ENCODE data around the gene AUTS2.

Gene AUTS2

GRCh38 chr7:70066844-70067243 is 468.6 kb downstream of the AUTS2 start:
- no peak overlapping the region for H3K27ac ChIP-seq (ENCODE audit: low read depth, low read length)

DNA sequence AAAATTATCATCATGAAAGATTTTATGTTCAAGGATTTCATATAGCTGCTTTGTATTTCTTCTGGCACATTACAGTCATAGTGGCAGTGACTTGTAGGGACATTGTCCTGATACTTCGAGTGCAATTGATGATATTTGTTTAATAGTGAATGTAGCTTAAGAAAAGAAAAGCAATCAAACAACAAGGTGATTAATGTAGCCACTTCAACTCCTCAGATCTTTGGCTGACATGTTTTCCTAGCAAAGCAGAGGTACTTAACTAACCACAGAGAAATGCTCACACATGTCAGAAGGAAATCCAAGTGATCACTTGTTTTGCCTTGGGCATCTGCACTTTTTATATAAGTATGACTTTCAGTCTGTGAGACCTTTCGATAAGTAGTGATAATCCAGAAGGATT is 470.3 kb downstream of the AUTS2 start:
- Histone ChIP-seq H3K27me3 (ENCODE audit: low read length) (no peaks in the 10 kb centered on the region), H3K9me2 (replicated peaks; ENCODE audit: insufficient read depth, low read length) (no peaks in the 10 kb centered on the region), H2AFZ (ENCODE audit: low read depth, low read length, severe bottlenecking) (no peak overlapping the region), H3K27ac (ENCODE audit: low read depth, low read length) (no peak overlapping the region), H3F3A (ENCODE audit: insufficient read depth) (no peaks in the 10 kb centered on the region), H3K4me2 (ENCODE audit: low read depth, low read length, poor library complexity, severe bottlenecking) (no peak overlapping the region), H3K79me2 (ENCODE audit: insufficient read depth, low read length) (no peaks in the 10 kb centered on the region), H3K36me3 (ENCODE audit: low read length) (no peaks in the 10 kb centered on the region), H3K4me3 (ENCODE audit: insufficient read depth, low read length, poor library complexity, severe bottlenecking) (no peak overlapping the region), H3K9me3 (ENCODE audit: insufficient read depth, low read length) (no peaks in the 10 kb centered on the region), H4K20me1 (ENCODE audit: low read depth, low read length) (0 out of 2 replicates have a peak, but pooled peaks cover 3% of the 10 kb centered on the region), H3K9ac (ENCODE audit: low read length) (no peak overlapping the region)
- no peak for TF ChIP-seq EZH2phosphoT487 (conservative IDR thresholded peaks at IDR 0.05; ENCODE audit: low read length)
- TF ChIP-seq CTCF (IDR thresholded peaks at IDR 0.05; ENCODE audit: insufficient read depth, low read length, poor library complexity, severe bottlenecking), result no peak

More at GRCh38 chr7:70066844-70067243, 468.6 kb downstream of the AUTS2 start:
- 0 out of 2 replicates have a peak, but pooled peaks cover 3% of the 10 kb centered on the region for H4K20me1 ChIP-seq (ENCODE audit: low read depth, low read length)
- no peak overlapping the region for H3K4me3 ChIP-seq (ENCODE audit: insufficient read depth, low read length, poor library complexity, severe bottlenecking)
- H3K79me2 ChIP-seq (ENCODE audit: insufficient read depth, low read length), result no peaks in the 10 kb centered on the region
- no peaks in the 10 kb centered on the region for H3K9me3 ChIP-seq (ENCODE audit: insufficient read depth, low read length)
- no peaks in the 10 kb centered on the region for H3K9me2 ChIP-seq (replicated peaks; ENCODE audit: insufficient read depth, low read length)
- no peaks in the 10 kb centered on the region for H3F3A ChIP-seq (ENCODE audit: insufficient read depth)
- TF ChIP-seq CTCF (IDR thresholded peaks at IDR 0.05; ENCODE audit: insufficient read depth, low read length, poor library complexity, severe bottlenecking), result no peak
- TF ChIP-seq EZH2phosphoT487 (conservative IDR thresholded peaks at IDR 0.05; ENCODE audit: low read length), result no peak
- H3K9ac ChIP-seq (ENCODE audit: low read length), result no peak overlapping the region
- no peaks in the 10 kb centered on the region for H3K36me3 ChIP-seq (ENCODE audit: low read length)
- no peak overlapping the region for H2AFZ ChIP-seq (ENCODE audit: low read depth, low read length, severe bottlenecking)
- H3K4me2 ChIP-seq (ENCODE audit: low read depth, low read length, poor library complexity, severe bottlenecking), result no peak overlapping the region
- no peaks in the 10 kb centered on the region for H3K27me3 ChIP-seq (ENCODE audit: low read length)

GRCh38 chr7:70069977-70070376 is 471.7 kb downstream of the AUTS2 start:
- TF ChIP-seq CTCF (IDR thresholded peaks at IDR 0.05; ENCODE audit: insufficient read depth, low read length, poor library complexity, severe bottlenecking), result no peak
- H3F3A ChIP-seq (ENCODE audit: insufficient read depth), result no peaks in the 10 kb centered on the region
- H3K4me2 ChIP-seq (ENCODE audit: low read depth, low read length, poor library complexity, severe bottlenecking), result no peak overlapping the region
- H3K9ac ChIP-seq (ENCODE audit: low read length), result no peak overlapping the region
- no peaks in the 10 kb centered on the region for H3K9me2 ChIP-seq (replicated peaks; ENCODE audit: insufficient read depth, low read length)
- H3K9me3 ChIP-seq (ENCODE audit: insufficient read depth, low read length), result no peaks in the 10 kb centered on the region
- no peak overlapping the region for H2AFZ ChIP-seq (ENCODE audit: low read depth, low read length, severe bottlenecking)
- no peaks in the 10 kb centered on the region for H3K27me3 ChIP-seq (ENCODE audit: low read length)
- no peaks in the 10 kb centered on the region for H3K36me3 ChIP-seq (ENCODE audit: low read length)
- H3K4me3 ChIP-seq (ENCODE audit: insufficient read depth, low read length, poor library complexity, severe bottlenecking), result no peak overlapping the region
- 0 out of 2 replicates have a peak, but pooled peaks cover 3% of the 10 kb centered on the region for H4K20me1 ChIP-seq (ENCODE audit: low read depth, low read length)
- H3K79me2 ChIP-seq (ENCODE audit: insufficient read depth, low read length), result no peaks in the 10 kb centered on the region
- no peak overlapping the region for H3K27ac ChIP-seq (ENCODE audit: low read depth, low read length)

Data from SU-DHL-6 (cell line).